ENCODE data around the gene TRAF2. TPM values are rescaled to one million over a fixed set of nuclear protein-coding genes. Genes with fewer than 3 reads are reported as not detected.

TRAF2 gene
- total RNA-seq, 2 donors from 2014 or later: 8.7 to 10.9 TPM

- DNase-seq (ENCODE audit: low spot score): no peak
- intact Hi-C loops (cut with DNase I): loop anchor here in 1 of 2 donors (5.0 kb wide), 3 partner anchors 54 to 149 kb away; partner anchors contain the start of genes AJM1, TMEM141 and TRAF2
Measured at GRCh38 chr9:136941231-136942111, 55.2 kb downstream of the TRAF2 start.

- intact Hi-C loops (cut with DNase I): loop anchor here in 1 of 2 donors (5.0 kb wide), 3 partner anchors 55 to 150 kb away; partner anchors contain the start of genes AJM1, TMEM141 and TRAF2
- no peak for DNase-seq (ENCODE audit: low spot score)
Measured at GRCh38 chr9:136942112-136942880, 56.0 kb downstream of the TRAF2 start.

- no peak for DNase-seq (ENCODE audit: low spot score)
- intact Hi-C loops (cut with DNase I): loop anchor here in 1 of 2 donors (5.0 kb wide), 3 partner anchors 56 to 151 kb away; partner anchors contain the start of genes AJM1, TMEM141 and TRAF2
Measured at GRCh38 chr9:136942881-136943230, 56.5 kb downstream of the TRAF2 start.

- intact Hi-C loops (cut with DNase I): loop anchor here in 1 of 2 donors (5.0 kb wide), 3 partner anchors 56 to 151 kb away; partner anchors contain the start of genes AJM1, TMEM141 and TRAF2
Measured at GRCh38 chr9:136943291-136944211, 57.2 kb downstream of the TRAF2 start.

GRCh38 chr9:136944212-136944518 lies 57.8 kb downstream of the TRAF2 start:
- intact Hi-C loops (cut with DNase I): loop anchor here in 1 of 2 donors (5.0 kb wide), 3 partner anchors 57 to 152 kb away; partner anchors contain the start of genes AJM1, TMEM141 and TRAF2
- DNase-seq (ENCODE audit: low spot score): no peak

More at GRCh38 chr9:136943291-136944211, 57.2 kb downstream of the TRAF2 start:
- DNase-seq (ENCODE audit: low spot score): no peak

GRCh38 chr9:136944519-136945332 lies 58.4 kb downstream of the TRAF2 start, which contains the start of the genes C8G and FBXW5:
C8G (plus strand) TSS chr9:136945243; CDS start chr9:136945321, 78 bp downstream.
FBXW5 (minus strand) TSS chr9:136944738; CDS start chr9:136944083, 655 bp downstream.
- peak; percentile 98 for DNase-seq (ENCODE audit: low spot score)
- intact Hi-C loops (cut with DNase I): loop anchor here in 1 of 2 donors (5.0 kb wide), 3 partner anchors 57 to 152 kb away; partner anchors contain the start of genes AJM1, TMEM141 and TRAF2

- intact Hi-C loops (cut with DNase I): no loop called here
- DNase-seq (ENCODE audit: low spot score): no peak
Measured at GRCh38 chr9:136945333-136946227, 59.3 kb downstream of the TRAF2 start.

- DNase-seq (ENCODE audit: low spot score): no peak
- intact Hi-C loops (cut with DNase I): no loop called here
Measured at GRCh38 chr9:136946228-136947027, 60.1 kb downstream of the TRAF2 start.

- DNase-seq (ENCODE audit: low spot score): no peak
- intact Hi-C loops (cut with DNase I): no loop called here
Measured at GRCh38 chr9:136947028-136947891, 60.9 kb downstream of the TRAF2 start.

GRCh38 chr9:136947955-136948510 lies 61.7 kb downstream of the TRAF2 start:
- intact Hi-C loops (cut with DNase I): no loop called here
- no peak for DNase-seq (ENCODE audit: low spot score)

- DNase-seq (ENCODE audit: low spot score): no peak
- intact Hi-C loops (cut with DNase I): no loop called here
Measured at GRCh38 chr9:136949239-136949816, 63.0 kb downstream of the TRAF2 start.

- DNase-seq (ENCODE audit: low spot score): peak; percentile 97
- intact Hi-C loops (cut with DNase I): no loop called here
Measured at GRCh38 chr9:136949817-136950655, 63.7 kb downstream of the TRAF2 start.

- DNase-seq (ENCODE audit: low spot score): no peak
- intact Hi-C loops (cut with DNase I): no loop called here
Measured at GRCh38 chr9:136950656-136951276, 64.5 kb downstream of the TRAF2 start.
